ENCODE data around the gene PDHB.
"Not testable (repeated sequence)": the region's sequence is repeated elsewhere in the genome, so short reads cannot be mapped to it uniquely, and the experiment has no call there.

PDHB gene

GRCh38 chr3:58437276-58437675 is 3.6 kb upstream of the PDHB start:
- DNase-seq (ENCODE audit: low spot score), result not testable (repeated sequence)

- DNase-seq (ENCODE audit: low spot score), result no peak
These were observed 1.4 kb upstream of the PDHB start for GRCh38 chr3:58434990-58435389.

- DNase-seq (ENCODE audit: low spot score), result no peak
These were observed 879 bp upstream of the PDHB start for GRCh38 chr3:58434511-58434910.

- no peak for DNase-seq (ENCODE audit: low spot score)
These were observed 504 bp upstream of the PDHB start for GRCh38 chr3:58434168-58434504.

- DNase-seq (ENCODE audit: low spot score), result no peak
These were observed 727 bp downstream of the PDHB start for GRCh38 chr3:58432905-58433304.

GRCh38 chr3:58429657-58430056 is 4.0 kb downstream of the PDHB start:
- no peak for DNase-seq (ENCODE audit: low spot score)

- DNase-seq (ENCODE audit: low spot score), result no peak
These were observed 5.8 kb downstream of the PDHB start for GRCh38 chr3:58427661-58428361.

GRCh38 chr3:58425782-58426181 is 7.8 kb downstream of the PDHB start:
- no peak for DNase-seq (ENCODE audit: low spot score)

GRCh38 chr3:58424613-58425012 is 9.0 kb downstream of the PDHB start:
- no peak for DNase-seq (ENCODE audit: low spot score)

GRCh38 chr3:58422756-58423325 is 10.8 kb downstream of the PDHB start:
- no peak for DNase-seq (ENCODE audit: low spot score)

- no peak for DNase-seq (ENCODE audit: low spot score)
These were observed 12.6 kb downstream of the PDHB start for GRCh38 chr3:58421004-58421403.

- peak; percentile 53 for DNase-seq (ENCODE audit: low spot score)
These were observed 13.7 kb downstream of the PDHB start for GRCh38 chr3:58419780-58420507.

- DNase-seq (ENCODE audit: low spot score), result no peak
These were observed 15.4 kb downstream of the PDHB start for GRCh38 chr3:58418227-58418626.

GRCh38 chr3:58417075-58417474 is 16.6 kb downstream of the PDHB start:
- no peak for DNase-seq (ENCODE audit: low spot score)

- DNase-seq (ENCODE audit: low spot score), result no peak
These were observed 17.4 kb downstream of the PDHB start for GRCh38 chr3:58416191-58416590.

GRCh38 chr3:58414538-58415197 is 19.0 kb downstream of the PDHB start:
- DNase-seq (ENCODE audit: low spot score), result peak; percentile 60

- DNase-seq (ENCODE audit: low spot score), result no peak
These were observed 21.5 kb downstream of the PDHB start for GRCh38 chr3:58411851-58412830.

GRCh38 chr3:58411036-58411435 is 22.6 kb downstream of the PDHB start:
- no peak for DNase-seq (ENCODE audit: low spot score)

GRCh38 chr3:58409663-58410062 is 24.0 kb downstream of the PDHB start:
- no peak for DNase-seq (ENCODE audit: low spot score)

GRCh38 chr3:58408906-58409305 is 24.7 kb downstream of the PDHB start:
- DNase-seq (ENCODE audit: low spot score), result no peak

- DNase-seq (ENCODE audit: low spot score), result no peak
These were observed 29.2 kb downstream of the PDHB start for GRCh38 chr3:58404396-58404795.
